AG04450 (cell line): ENCODE data around the gene SUN2. TPM values are rescaled to one million over a fixed set of nuclear protein-coding genes. Genes with fewer than 3 reads are reported as not detected.

Experiments used
- CTCF ChIA-PET: fragments of 300-600, 350-600 bp; formaldehyde crosslinking; extraction: SDS; loops from one replicate; lab custom pipeline; 2022; ENCODE audit warnings: antibody characterized with exemption, inconsistent platforms; lab: Charles Lee
- POLR2A ChIA-PET: fragments of 350-600 bp; formaldehyde crosslinking; extraction: SDS; loops from one replicate; lab custom pipeline; 2021; ENCODE audit warnings: antibody characterized with exemption, inconsistent platforms; lab: Yijun Ruan, JAX
- DNase-seq: peaks from one replicate; pipeline ENCODE4 v3.0.0-alpha.2; 2011; ENCODE audit warnings: low read depth, low spot score
- H3K27ac ChIP-seq: one replicate; pipeline ENCODE4 v1.5.1; 2012; ENCODE audit warnings: low read depth, low read length, control low read depth
- H3K27me3 ChIP-seq: one replicate; pipeline ENCODE4 v1.6.0; 2012; ENCODE audit warnings: low read length; ENCODE audit not compliant: control insufficient read depth, insufficient read depth
- H3K4me3 ChIP-seq: 2 replicates; pipeline ENCODE4 v1.5.1; 2011; ENCODE audit warnings: mild to moderate bottlenecking, low read depth, low read length, control low read depth
- H3K9me3 ChIP-seq: 2 replicates; pipeline ENCODE4 v1.5.1; 2012; ENCODE audit warnings: low read length; ENCODE audit not compliant: control insufficient read depth, insufficient read depth
- CTCF ChIP-seq: IDR thresholded peaks from 2 replicates; pipeline ENCODE4 v1.5.1; 2011; ENCODE audit warnings: low read depth, low read length, control low read depth, inconsistent platforms
- polyA plus RNA-seq: library from polyadenylated mRNA; depleted of rRNA; stranded (reverse); fragments of >200 nt; gene quantifications from 2 replicates; pipeline ENCODE4 v1.2.3, GENCODE V29; 2011

Gene SUN2
- polyA plus RNA-seq, 1 experiment, result 24.5 TPM

DNA sequence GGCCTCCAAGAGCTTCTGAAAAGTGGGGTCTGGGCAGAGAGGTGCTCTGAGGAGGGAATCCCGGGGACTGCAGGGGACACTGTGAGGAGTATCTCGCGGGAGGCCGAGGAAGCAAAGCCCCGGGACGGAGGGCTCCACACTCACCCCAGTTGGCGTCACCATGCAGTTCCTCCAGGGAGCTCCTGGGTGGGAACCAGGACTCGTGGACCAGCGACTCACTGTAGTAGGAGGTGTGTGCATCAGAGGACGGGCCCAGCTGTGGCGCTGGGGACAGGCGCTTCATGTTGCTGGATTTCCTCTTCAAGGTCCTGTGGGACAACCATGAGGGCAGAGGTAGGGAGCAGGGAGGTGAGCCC, 4.8 kb downstream of the SUN2 start:
- ChIA-PET POLR2A (no interaction called here), CTCF (no interaction called here)
- no peaks in the 10 kb centered on the region for H3K27me3 ChIP-seq
- H3K9me3 ChIP-seq, result no peaks in the 10 kb centered on the region; the same call in 1 of the 2 replicates
- no peak overlapping the region for H3K27ac ChIP-seq
- TF ChIP-seq CTCF, result no peak
- no peak overlapping the region for H3K4me3 ChIP-seq
- no peak for DNase-seq

DNA sequence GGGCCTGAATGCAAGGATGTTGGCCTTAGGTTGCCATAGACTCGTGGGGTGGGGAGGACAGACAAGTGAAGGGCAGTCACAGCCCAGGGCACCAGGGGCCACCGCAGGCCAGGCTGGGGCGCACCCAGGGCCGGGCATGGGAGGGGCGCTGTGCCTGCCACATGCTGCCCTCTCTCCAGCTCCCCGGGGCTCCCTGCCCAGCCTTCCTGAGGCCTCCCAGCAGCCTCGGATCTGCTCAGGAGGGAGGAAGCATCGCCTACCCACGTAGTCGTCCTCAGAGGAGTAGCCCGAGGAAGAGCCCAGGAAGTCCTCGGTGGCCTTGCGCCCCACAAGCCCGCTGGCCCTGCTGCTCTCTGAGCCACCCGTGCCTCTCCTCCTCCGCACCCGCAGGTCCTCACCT, 5.2 kb downstream of the SUN2 start:
- Histone ChIP-seq H3K27me3 (no peaks in the 10 kb centered on the region), H3K9me3 (no peaks in the 10 kb centered on the region; the same call in 1 of the 2 replicates), H3K27ac (no peak overlapping the region), H3K4me3 (no peak overlapping the region)
- TF ChIP-seq CTCF, result no peak
- POLR2A ChIA-PET, result no interaction called here
- DNase-seq, result no peak
- CTCF ChIA-PET, result interaction anchor here (1.3 kb wide), 1 partner anchor 25 kb away, joined by 3 read pairs; no protein-coding TSS in a partner anchor

DNA sequence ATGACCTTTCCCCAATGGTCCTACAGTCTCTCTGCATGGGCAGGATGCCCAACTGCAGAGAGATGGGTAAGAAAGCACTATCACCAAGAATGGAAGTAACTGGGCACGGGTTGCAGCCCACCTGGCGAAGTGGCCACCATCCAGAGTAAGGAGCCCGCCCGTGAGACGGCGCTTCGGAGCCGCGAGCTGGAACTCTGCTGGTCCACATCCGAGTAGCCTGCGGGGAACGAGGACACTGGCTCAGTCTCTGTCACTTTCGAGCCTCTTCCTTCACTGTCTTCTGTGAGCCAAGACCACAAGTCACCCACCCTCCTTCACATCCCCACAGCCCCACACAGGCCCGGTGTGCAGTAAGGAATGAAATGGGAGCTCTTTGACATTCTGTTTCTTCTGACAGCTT, 5.7 kb downstream of the SUN2 start:
- no peak for TF ChIP-seq CTCF
- ChIA-PET CTCF (interaction anchor here (1.3 kb wide), 1 partner anchor 25 kb away, joined by 3 read pairs; no protein-coding TSS in a partner anchor), POLR2A (no interaction called here)
- H3K4me3 ChIP-seq, result no peak overlapping the region
- H3K27me3 ChIP-seq, result no peaks in the 10 kb centered on the region
- H3K9me3 ChIP-seq, result no peaks in the 10 kb centered on the region; the same call in 1 of the 2 replicates
- no peak overlapping the region for H3K27ac ChIP-seq
- DNase-seq, result no peak

DNA sequence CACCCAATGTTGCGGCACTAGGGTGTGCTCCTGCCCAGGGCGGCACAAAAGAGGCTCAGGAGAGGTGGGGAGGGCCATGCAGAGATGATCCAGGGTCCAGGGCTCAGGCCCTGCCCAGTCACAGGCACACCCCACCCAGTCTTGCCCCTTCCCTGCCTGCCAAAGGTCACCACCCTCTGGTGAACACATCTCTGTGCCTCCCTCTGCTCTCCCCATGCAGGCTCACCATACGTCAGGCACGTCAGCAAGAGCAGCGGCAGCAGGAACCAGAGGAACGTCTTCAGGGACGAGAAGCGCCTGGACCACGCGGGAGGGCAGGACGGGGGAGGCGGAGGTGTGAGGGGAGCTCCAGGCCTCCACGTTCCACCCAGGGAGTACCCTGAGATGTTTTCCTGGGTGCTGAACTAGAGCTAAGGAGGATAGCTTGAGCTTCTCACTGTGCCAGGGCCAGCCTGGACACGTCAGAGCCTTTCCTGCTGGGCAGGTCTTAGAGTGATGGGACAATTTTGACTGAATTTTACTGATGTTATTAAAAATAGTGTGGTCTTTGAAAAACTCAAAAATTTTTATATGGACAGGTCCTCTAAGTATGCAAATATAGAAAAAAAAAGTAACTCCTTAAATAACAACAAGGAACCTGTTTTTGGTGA, 7.2 kb downstream of the SUN2 start:
- ChIA-PET CTCF (interaction anchor here (3.2 kb wide), 1 partner anchor 23 kb away, joined by 16 read pairs; no protein-coding TSS in a partner anchor), POLR2A (no interaction called here)
- Histone ChIP-seq H3K27me3 (no peaks in the 10 kb centered on the region), H3K27ac (peak overlapping the region; percentile 11), H3K4me3 (no peak overlapping the region), H3K9me3 (no peaks in the 10 kb centered on the region)
- TF ChIP-seq CTCF, result no peak
- no peak for DNase-seq

DNA sequence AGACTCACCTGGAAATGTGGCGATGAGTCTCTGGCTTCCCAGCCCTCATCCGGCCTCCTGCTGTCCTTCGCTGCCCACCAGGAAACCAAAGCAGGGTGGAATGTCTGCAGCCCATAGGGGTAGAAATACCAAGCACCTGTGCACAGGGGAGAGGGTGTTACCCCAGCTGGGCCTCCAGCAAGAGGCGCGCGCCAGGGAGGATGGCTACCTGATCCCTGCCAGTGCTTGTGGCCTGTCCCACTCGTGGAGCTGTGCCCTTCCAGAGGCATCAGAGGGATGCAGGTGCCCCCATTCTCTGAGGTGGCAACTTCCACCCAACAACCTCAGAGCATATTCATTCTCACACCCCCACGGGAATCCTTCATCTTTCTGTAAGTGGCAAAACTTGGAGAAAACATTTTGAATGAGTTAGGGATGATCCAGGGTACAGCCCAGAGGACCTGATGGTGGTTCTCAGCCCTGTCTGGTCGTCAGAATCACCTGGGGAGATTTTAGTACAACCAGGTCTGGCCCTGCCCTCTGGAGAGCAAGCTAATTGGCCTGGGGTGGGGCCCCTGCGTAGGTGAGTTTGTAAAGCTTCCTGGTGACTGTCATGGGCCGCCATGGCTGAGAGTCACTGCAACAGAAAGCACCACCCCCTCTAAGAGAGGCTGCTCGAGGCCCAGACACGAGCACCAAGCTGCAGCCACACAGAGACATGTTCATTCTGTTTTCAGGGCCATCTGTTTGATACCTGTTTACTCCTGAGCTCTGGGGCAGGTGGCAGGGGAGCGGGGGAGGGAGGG, 9.9 kb downstream of the SUN2 start:
- ChIA-PET POLR2A (no interaction called here), CTCF (interaction anchor here (0.6 to 3.2 kb wide), 5 partner anchors 12 to 1290 kb away, joined by 3 to 16 read pairs (median 3); no protein-coding TSS in a partner anchor)
- no peaks in the 10 kb centered on the region for H3K27me3 ChIP-seq
- H3K27ac ChIP-seq, result no peak overlapping the region
- DNase-seq, result no peak
- no peaks in the 10 kb centered on the region for H3K9me3 ChIP-seq
- H3K4me3 ChIP-seq, result no peak overlapping the region
- TF ChIP-seq CTCF, result no peak
